KOPT-K1 (cell line): Measurements from ENCODE around the gene MFNG.

Experiments used
- H3K27ac ChIP-seq: fragments of 200-600 bp; sonication (generic); 2 replicates; pipeline ENCODE4 v1.5.1; 2016; ENCODE audit warnings: antibody characterized with exemption, mild to moderate bottlenecking, low read depth, low read length; ENCODE audit not compliant: poor library complexity, severe bottlenecking
- H3K36me3 ChIP-seq: fragments of 200-600 bp; sonication (generic); 2 replicates; pipeline ENCODE4 v1.5.1; 2017; ENCODE audit warnings: antibody characterized with exemption, mild to moderate bottlenecking, low read length, moderate library complexity; ENCODE audit not compliant: insufficient read depth
- H3K9me3 ChIP-seq: fragments of 200-600 bp; sonication (generic); 2 replicates; pipeline ENCODE4 v1.5.1; 2017; ENCODE audit warnings: antibody characterized with exemption, low read length, mild to moderate bottlenecking; ENCODE audit not compliant: insufficient read depth, poor library complexity, severe bottlenecking

Gene MFNG

DNA sequence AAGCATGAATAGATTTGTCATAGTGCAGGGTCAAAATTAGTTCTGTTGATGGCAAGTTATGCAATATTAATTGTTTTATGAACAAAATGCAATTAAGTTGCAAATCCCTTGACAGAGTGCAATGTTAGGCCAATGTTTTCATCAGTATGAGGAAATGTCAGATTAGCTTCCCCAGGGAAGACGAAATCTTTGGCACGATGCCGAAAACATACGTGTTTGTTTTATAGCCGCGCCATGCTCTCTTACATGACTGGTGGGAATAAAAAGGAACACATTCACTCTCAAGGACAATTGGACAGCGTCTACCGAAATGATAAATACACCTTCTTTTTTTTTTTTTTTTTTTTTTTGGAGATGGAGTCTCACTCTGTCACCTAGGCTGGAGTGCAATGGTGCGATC is 27.0 kb downstream of the MFNG start:
- Histone ChIP-seq H3K27ac (no peak overlapping the region), H3K36me3 (no peaks in the 10 kb centered on the region), H3K9me3 (no peaks in the 10 kb centered on the region)

DNA sequence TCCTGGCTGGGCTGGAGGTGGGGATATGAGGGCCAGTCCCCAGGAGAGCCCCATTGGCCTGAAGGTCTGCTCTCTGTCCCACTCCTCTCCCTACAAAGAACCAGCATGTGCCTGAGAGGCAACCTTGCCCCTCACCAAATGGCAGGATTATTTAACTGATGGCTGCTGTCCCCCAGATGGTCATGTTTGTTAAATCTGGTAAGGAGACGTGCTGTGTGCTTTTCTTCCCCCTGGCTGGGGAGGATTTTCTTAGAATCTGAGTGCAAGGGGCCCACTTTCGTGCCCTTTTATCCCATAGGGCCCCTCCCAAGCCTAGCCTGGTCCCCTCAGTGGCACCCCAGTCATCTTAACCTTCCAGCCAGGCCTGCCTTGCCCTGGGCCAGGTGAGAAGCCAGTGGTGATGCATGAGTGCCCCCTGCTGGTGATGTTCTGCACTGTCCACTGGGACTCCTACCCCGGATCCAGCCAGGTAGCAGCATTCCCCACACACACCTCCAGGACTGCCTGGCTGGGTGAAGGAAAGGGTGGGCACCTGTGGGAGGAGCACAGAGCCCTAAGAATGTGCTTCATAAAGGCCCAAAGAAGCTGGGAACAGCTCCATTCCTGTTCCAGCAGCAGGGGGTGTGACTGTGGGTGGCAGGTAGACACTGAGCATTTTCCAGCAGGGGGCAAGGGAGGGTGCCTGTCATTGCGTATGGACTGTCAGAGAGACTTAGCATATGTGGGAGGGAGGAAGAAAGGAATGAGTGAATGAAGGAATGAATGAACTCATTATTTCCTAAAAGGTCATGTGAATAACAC is 28.9 kb downstream of the MFNG start:
- Histone ChIP-seq H3K9me3 (no peaks in the 10 kb centered on the region), H3K27ac (no peak overlapping the region), H3K36me3 (no peaks in the 10 kb centered on the region)

DNA sequence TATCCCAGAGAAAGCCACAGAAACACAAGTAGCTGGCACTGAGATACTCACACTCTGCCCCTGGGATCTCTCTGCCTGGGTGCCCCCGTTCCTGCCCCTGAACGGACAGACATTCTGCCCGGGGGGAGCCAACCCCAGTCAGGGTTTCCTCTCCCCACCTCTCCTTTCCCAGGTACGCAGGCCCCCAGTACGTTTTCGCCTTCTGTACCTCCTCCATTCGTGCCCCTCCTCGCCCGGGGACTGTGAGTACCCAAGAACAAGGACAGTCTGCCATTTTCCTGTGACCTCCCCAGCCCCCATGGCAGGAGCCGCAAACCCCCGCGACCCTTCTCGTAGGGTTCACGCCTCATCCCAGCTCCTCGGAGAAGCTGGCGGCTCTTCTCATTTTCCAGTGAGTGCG is 29.8 kb downstream of the MFNG start:
- H3K27ac ChIP-seq = no peak overlapping the region
- no peaks in the 10 kb centered on the region for H3K9me3 ChIP-seq
- no peaks in the 10 kb centered on the region for H3K36me3 ChIP-seq

DNA sequence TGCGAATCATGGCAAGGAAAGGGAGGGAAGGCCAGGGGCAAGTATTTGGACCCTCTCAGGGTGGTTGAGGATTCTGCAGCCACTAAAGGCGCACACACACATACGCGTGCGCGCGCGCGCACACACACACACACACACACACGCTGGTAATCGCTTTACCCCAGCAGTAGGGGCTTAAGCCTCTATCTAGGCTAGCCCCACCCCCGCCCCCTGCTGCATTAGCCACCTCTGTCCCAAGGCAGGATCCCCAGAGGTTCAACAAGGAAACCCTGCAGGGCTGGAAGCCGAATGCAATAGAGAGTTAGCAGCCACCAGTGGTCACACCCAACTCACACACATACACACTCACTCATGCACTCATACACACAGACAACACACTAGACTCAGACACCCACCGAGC is 30.3 kb downstream of the MFNG start:
- H3K27ac ChIP-seq = no peak overlapping the region
- no peaks in the 10 kb centered on the region for H3K9me3 ChIP-seq
- H3K36me3 ChIP-seq = no peaks in the 10 kb centered on the region

DNA sequence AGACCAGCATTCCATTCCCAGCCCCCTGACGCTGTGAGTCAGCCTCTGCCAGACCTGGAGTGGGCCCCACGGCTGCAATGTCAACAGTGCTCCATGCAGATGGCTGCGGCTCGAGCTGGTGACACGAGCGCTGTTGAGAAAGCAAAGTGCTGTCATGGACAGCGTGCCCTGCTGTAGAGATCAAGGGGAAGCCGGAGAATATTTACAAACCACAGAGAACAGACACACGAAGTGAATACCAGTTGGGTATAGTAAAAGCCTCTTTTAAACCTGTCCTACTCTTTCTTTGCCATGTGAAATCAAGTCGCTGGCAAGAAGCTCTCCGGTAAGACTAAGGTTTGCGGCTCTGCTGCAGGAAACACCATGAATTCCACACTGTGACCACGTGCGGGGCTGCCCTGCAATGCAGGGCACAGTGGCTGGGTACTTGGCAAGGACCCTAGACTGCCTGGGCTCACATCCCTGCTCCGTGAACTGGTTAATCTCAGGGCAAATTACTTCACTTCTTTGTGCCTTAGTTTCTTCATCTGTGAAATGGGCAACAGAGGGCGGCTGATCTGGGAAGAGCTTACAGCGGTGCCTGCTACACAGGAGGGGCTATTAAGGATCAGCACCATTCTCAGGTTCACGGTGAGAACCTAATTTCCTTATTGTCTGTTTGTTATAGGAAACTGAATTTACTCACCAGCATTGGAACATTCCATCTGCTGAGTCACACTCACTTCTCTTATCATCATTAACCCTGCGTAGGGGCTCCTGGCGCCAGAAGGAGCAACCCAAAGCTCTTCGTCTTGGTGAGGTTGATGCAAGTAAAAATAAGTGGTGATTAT is 31.1 kb downstream of the MFNG start:
- H3K27ac ChIP-seq = no peak overlapping the region
- H3K9me3 ChIP-seq = no peaks in the 10 kb centered on the region
- H3K36me3 ChIP-seq = no peaks in the 10 kb centered on the region

DNA sequence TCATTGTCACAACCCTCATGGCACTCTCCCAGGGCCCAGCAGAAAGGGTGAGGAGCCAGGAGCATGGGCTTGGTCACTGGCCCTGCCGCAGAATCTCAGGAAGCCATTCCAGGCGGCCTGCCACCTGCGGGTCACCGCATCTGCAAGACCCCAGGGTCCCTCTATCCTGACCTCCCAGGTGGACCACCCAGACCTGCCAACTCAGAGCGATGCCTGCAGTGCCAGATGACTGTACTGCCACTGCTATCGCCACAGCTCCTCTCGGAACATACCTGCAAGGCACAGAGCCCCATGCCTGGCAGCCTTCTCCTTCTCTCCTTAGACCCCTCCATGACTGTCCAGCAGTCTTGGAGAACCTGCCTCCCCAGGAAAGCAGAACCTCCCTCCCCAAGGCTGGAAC is 32.5 kb downstream of the MFNG start:
- Histone ChIP-seq H3K27ac (no peak overlapping the region), H3K9me3 (no peaks in the 10 kb centered on the region)

DNA sequence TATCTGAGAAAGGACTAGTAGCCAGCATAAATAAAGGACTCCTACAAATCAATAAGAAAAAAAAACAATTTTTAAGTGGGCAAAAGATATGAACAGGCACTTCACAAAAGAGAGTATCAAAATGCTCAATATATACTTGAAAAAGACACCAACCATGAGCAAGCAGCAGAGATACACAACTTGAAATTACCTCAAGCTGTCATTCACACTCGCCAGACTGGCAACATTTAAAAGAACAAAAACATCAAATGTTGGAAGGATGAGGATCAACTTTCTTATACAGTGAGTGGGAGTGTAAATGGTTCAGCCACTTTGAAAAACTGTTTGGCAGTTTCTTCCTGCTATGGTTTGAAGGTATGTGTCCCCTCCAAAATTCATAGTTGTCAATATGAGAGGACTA is 35.0 kb downstream of the MFNG start:
- Histone ChIP-seq H3K36me3 (no peaks in the 10 kb centered on the region), H3K9me3 (no peaks in the 10 kb centered on the region), H3K27ac (no peak overlapping the region)

More for the DNA sequence above, 32.5 kb downstream of the MFNG start:
- H3K36me3 ChIP-seq = no peaks in the 10 kb centered on the region

DNA sequence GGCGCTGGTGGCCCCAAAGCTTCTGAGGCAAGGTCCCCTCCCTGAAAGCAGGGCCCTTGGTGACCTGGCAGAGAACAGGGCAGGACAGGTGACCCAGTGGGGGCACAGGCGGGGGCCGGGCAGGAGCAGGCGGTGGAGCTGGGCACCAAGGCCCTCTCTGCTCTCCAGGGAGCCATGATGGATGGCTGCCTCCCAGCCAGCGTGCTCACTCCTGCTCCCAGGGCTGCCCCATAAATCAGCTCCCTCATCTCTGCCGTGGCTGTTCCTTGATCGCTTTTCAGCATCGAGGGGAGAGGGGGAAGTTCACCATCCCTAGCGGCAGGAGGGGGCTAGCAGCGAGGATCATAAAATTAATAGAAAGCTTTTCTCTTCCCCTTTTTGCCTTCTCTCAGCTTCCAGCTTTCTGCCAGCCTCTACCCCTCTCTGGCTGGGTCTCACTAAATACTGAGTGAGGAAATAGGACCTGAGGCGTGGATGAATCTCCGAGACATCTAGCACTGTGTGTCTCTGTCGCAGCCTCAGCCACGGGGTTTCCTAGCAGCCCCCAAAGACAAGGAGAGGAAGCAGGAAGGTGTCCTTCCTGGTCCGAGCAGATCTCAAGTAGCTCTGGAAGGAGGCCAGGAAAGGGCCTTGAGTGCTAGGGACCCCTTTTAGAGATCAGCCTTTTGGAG is 36.7 kb downstream of the MFNG start:
- H3K36me3 ChIP-seq = no peaks in the 10 kb centered on the region
- no peak overlapping the region for H3K27ac ChIP-seq
- H3K9me3 ChIP-seq = no peaks in the 10 kb centered on the region

DNA sequence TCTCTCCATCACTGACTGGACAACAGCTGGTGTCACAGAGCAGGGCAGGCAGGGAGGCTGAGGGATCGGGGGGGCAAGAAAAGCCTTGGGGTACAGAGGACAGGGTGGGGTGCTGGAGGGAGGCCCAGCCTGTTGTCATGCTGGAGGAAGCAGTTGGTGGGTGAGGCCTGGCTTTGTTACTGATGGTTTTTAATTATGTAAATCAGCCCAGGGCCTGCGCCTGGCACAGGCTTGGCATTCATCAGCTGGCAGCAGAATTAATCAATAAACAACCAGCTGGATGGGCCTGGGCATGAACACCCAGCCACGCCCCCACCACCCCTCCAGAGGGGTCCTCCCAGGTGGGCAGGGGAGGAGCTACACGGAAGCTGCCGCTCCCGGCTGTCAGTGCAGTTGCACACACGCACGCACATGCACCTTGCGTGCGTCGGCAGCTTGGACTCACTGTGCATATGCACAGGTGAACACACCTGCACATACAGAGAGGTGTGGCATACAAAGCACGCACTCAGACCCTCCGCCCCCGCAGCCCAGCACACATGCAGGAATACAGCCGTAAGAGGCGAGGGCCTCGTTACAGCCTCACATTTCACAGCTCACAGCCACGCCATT is 37.6 kb downstream of the MFNG start:
- no peak overlapping the region for H3K27ac ChIP-seq
- no peaks in the 10 kb centered on the region for H3K9me3 ChIP-seq
- H3K36me3 ChIP-seq = no peaks in the 10 kb centered on the region

DNA sequence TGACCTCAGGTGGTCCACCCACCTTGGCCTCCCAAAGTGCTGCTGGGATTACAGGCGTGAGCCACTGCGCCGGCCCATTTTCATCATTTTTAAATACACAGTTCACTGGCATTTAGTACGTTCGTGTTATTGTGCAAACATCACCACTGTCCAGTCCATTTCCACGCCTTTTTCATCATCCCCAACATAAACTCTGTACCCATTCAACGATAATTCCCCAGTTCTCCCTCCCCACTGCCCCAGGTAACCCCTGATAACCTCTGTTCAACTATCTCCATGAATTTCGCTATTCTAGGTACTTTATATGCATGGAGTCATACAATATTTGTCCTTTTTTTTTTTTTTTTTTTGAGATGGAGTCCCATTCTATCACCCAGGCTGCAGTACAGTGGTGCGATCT is 40.7 kb downstream of the MFNG start:
- H3K36me3 ChIP-seq = no peaks in the 10 kb centered on the region
- H3K9me3 ChIP-seq = peaks cover 11% of the 10 kb centered on the region
- no peak overlapping the region for H3K27ac ChIP-seq

DNA sequence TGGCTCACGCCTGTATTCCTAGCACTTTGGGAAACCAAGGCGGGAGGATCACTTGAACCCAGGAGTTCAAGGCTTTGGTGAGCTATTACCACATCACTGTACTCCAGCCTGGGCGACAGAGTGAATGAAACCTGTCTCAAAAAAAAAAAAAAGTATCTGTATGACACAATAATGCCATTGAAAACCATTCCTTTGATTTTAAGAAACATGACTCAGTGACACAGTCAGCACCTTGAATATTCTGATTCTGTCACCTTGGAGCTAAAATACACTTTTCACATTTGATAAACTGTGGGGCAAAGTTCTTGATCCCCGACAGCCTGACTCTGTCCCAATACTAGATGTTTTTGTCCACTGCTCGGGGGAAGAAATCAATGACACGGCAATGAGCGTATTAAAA is 42.2 kb downstream of the MFNG start:
- H3K36me3 ChIP-seq = no peaks in the 10 kb centered on the region
- peaks cover 17% of the 10 kb centered on the region for H3K9me3 ChIP-seq
- no peak overlapping the region for H3K27ac ChIP-seq

DNA sequence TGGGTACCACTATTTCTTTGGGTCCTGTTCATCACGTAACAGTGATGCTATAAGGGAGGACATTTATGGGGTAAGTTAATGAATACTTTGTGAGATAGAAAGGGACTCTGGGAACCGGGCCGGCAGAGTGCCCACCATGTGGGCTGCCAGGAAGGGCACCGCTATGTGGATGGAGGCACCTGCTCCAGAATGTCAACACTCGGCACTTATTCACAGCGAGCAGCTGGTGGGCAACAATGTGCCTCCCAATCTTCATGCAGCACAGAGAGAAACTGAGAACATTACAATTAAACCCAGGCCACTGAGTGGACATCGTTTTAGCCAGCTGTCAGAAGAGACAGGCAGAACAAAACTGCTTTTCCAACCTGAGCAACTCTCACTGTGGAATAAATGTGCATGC is 43.1 kb downstream of the MFNG start:
- no peaks in the 10 kb centered on the region for H3K36me3 ChIP-seq

DNA sequence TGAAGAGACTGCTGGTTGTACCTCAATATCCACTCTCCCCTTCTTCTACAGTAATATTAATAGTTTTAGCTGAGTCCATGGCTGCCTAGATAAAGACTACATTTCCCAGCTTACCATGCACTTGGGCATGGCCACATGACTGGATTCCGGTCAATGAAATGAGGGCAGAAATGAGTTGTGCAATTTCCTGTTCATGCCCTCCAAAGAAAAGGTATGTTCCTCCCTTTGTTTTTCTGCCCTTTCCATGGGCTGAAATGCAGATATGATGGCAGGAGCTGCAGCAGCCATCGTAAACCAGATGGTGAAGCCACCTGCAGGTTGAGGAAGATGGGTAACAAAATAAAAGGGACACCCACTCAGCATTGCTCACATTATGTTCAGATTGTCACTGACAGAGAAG is 43.6 kb downstream of the MFNG start:
- no peaks in the 10 kb centered on the region for H3K36me3 ChIP-seq
- H3K9me3 ChIP-seq = peaks cover 17% of the 10 kb centered on the region
- no peak overlapping the region for H3K27ac ChIP-seq

More for the DNA sequence above, 43.1 kb downstream of the MFNG start:
- Histone ChIP-seq H3K27ac (no peak overlapping the region), H3K9me3 (peaks cover 17% of the 10 kb centered on the region)

DNA sequence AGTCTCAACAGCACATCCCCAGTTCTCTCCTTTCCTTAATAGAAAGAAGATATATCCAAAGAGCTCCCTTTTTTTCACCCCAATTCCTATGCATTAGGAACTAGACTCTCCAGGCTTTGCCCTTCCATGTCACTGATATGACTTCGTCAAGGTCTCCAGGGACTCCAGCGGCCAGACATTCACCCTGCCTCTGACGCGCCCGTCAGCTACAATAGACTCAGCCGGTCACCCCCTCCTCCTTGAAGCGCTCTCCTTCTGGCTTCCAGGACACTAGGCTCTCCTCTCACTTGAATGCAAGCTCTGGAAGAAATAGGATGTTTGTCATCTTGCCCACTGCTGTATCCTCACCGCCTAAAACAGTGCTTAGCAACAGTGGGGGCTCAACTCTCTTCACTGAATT is 44.0 kb downstream of the MFNG start:
- Histone ChIP-seq H3K36me3 (no peaks in the 10 kb centered on the region), H3K9me3 (peaks cover 17% of the 10 kb centered on the region), H3K27ac (no peak overlapping the region)

DNA sequence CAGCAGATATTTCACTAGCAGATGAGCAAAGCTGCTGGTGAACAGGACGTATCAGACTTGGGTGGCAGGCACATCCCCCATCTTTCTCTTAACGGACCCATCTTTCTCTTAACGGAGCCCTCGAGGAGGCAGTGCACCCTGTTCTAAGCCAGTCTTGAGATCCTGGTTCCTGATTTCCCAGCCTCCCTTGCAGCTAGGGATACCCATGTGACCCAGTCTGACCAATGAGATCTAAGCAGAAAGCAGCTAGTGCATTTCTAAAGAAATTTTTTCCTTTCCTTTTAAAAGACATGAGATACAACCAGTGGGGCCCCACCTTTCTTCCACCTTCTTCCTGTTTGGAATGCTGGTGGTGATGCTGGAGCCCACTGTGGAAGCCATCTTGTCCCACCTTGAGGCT is 45.3 kb downstream of the MFNG start:
- no peaks in the 10 kb centered on the region for H3K36me3 ChIP-seq
- peaks cover 17% of the 10 kb centered on the region for H3K9me3 ChIP-seq
- H3K27ac ChIP-seq = no peak overlapping the region
